Right lobe of liver (tissue), 6 donors: ENCODE data around the gene ZNF223. TPM values are rescaled to one million over a fixed set of nuclear protein-coding genes. Genes with fewer than 3 reads are reported as not detected.

Experiments used
- ATAC-seq, 4 donors: fragments of 200-7000 bp; cut with Tn5 transposase; one replicate each; pipeline ENCODE4 v1.9.1; 2020; ENCODE audit warnings: mild to moderate bottlenecking in 4 of 4, moderate library complexity in 4 of 4
- DNase-seq, 3 donors: peaks; one replicate each; pipeline ENCODE4 v3.0.0-alpha.2; 2020
- H3K27ac ChIP-seq, 3 donors: fragments of 200-600 bp; one replicate each; pipeline ENCODE4 v1.8.0; 2022
- H3K27me3 ChIP-seq, 2 donors: fragments of 200-600 bp; one replicate each; pipeline ENCODE4 v1.8.0; 2022
- H3K36me3 ChIP-seq, 4 donors: fragments of 200-600 bp; sonication (generic) in 1 of 4; one replicate each; pipeline versions ENCODE4 v1.5.1 to v1.8.0; 2017 to 2022; ENCODE audit warnings: control low read depth in 1 of 4
- H3K4me1 ChIP-seq, 4 donors: fragments of 200-600 bp; sonication (generic) in 1 of 4; one replicate each; pipeline versions ENCODE4 v1.5.1 to v1.8.0; 2017 to 2022; ENCODE audit warnings: control low read depth in 1 of 4
- H3K4me3 ChIP-seq, 3 donors: fragments of 200-600 bp; one replicate each; pipeline ENCODE4 v1.8.0; 2022
- H3K9me3 ChIP-seq, 4 donors: fragments of 200-600 bp; sonication (generic) in 1 of 4; one replicate each; pipeline versions ENCODE4 v1.5.1 to v1.8.0; 2017 to 2022; ENCODE audit warnings: control low read depth in 1 of 4
- POLR2A ChIP-seq: fragments of 450-650 bp; IDR thresholded peaks from one replicate; pipeline ENCODE4 v1.6.1; 2017; ENCODE audit warnings: antibody characterized with exemption, mild to moderate bottlenecking
- WGBS: methylation state at CpG from one replicate; pipeline ENCODE4 v1.1.6; 2018; ENCODE audit warnings: low coverage, low lambda C conversion rate; ENCODE audit not compliant: insufficient coverage; ENCODE audit errors: missing lambda C conversion rate; 5-methylcytosine and 5-hydroxymethylcytosine counted together
- intact Hi-C, 2 donors: fragments of 100-400 bp; cut with DNase I; formaldehyde crosslinking; loops; one replicate each; pipeline versions ENCODE4 v1.11.2 to v1.14.1; 2022
- total RNA-seq, 6 experiments: library from RNA; depleted of rRNA in 2 of 6; stranded (reverse); fragments of >200 nt in 2 of 6; fragmentation: NEBNext Ultra II Directional in 3 of 6; extraction: Animal tissue kit (Norgen Biotek cat#: 25700) in 3 of 6; gene quantifications; one replicate each; pipeline versions ENCODE4 v1.1.0 to v1.2.4, GENCODE V29; 2016 to 2023
- TF ChIP-seq, protein P1 (sequence below), 4 donors: fragments of 200-600 bp in 3 of 4; fragments of 450-650 bp in 1 of 4; IDR thresholded peaks; one replicate each; pipeline versions ENCODE4 v1.5.1 to v1.8.0; 2016 to 2022; ENCODE audit warnings: antibody characterized with exemption in 4 of 4, mild to moderate bottlenecking in 2 of 4
- donor health status: DM: no; HTN: yes; CAD: no.
- donor health status: DM: no; HTN: no; CAD: no.
- donor health status: DM: no; HTN: no; CAD: no.
- donor health status: DM: no; HTN: yes; CAD: no.
- donor health status: DM: no; HTN: yes; CAD: no.

The ZNF223 gene
- total RNA-seq, 6 experiments from 2014 or later = 0.80 to 2.4 (median 1.7) TPM

DNA sequence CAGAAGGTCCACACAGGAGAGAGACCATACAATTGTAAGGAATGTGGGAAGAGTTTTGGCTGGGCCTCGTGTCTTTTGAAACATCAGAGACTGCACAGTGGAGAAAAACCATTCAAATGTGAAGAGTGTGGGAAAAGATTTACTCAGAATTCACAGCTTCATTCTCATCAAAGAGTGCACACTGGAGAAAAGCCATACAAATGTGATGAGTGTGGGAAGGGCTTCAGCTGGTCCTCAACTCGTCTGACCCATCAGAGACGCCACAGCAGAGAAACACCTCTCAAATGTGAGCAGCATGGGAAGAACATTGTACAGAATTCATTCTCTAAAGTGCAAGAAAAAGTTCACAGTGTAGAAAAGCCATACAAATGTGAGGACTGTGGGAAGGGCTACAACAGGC, 55.9 kb downstream of the ZNF223 start:
- intact Hi-C loops = no loop called here
- H3K4me3 ChIP-seq = no peak overlapping the region
- DNase-seq (no peak), ATAC-seq (no peak)
- peaks cover 0 to 10% (median 0%) of the 10 kb centered on the region in 4 donors for H3K4me1 ChIP-seq
- H3K9me3 ChIP-seq = peaks cover 4 to 59% (median 19%) of the 10 kb centered on the region in 4 donors
- TF ChIP-seq, protein P1, sequence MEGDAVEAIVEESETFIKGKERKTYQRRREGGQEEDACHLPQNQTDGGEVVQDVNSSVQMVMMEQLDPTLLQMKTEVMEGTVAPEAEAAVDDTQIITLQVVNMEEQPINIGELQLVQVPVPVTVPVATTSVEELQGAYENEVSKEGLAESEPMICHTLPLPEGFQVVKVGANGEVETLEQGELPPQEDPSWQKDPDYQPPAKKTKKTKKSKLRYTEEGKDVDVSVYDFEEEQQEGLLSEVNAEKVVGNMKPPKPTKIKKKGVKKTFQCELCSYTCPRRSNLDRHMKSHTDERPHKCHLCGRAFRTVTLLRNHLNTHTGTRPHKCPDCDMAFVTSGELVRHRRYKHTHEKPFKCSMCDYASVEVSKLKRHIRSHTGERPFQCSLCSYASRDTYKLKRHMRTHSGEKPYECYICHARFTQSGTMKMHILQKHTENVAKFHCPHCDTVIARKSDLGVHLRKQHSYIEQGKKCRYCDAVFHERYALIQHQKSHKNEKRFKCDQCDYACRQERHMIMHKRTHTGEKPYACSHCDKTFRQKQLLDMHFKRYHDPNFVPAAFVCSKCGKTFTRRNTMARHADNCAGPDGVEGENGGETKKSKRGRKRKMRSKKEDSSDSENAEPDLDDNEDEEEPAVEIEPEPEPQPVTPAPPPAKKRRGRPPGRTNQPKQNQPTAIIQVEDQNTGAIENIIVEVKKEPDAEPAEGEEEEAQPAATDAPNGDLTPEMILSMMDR (IDR thresholded peaks at IDR 0.05) = no peak
- no peak for TF ChIP-seq POLR2A
- peaks cover 0 to 30% (median 10%) of the 10 kb centered on the region in 4 donors for H3K36me3 ChIP-seq
- no peak overlapping the region for H3K27ac ChIP-seq
- WGBS = 90% methylated on average over 3 of the region's 3 CpGs
- no peaks in the 10 kb centered on the region for H3K27me3 ChIP-seq

DNA sequence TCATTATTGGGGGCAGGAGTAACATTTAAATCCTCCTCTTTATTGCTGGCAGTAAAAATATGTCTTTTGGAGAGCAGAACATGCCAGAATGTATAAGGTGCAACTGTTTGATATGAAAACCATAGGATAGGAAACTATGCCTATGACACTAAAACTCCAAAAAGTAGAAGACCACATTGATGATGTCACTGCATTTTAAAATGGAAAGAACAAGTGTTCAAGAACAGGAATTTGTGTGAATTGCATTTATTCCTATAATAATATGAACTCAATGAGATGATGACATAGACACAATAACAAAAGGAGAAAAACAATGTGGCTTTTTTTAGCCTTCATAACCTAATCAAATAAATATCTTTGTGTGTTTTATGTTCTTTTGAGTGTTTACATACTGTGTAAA, 57.6 kb downstream of the ZNF223 start:
- Histone ChIP-seq H3K27ac (no peak overlapping the region), H3K4me3 (no peak overlapping the region), H3K4me1 (peaks cover 0 to 15% (median 3%) of the 10 kb centered on the region in 4 donors), H3K9me3 (peaks cover 0 to 53% (median 17%) of the 10 kb centered on the region in 4 donors), H3K27me3 (no peaks in the 10 kb centered on the region), H3K36me3 (peaks cover 0 to 15% (median 7%) of the 10 kb centered on the region in 4 donors)
- ATAC-seq (no peak), DNase-seq (no peak)
- intact Hi-C loops = no loop called here
- no peak for TF ChIP-seq POLR2A
- TF ChIP-seq, protein P1 (IDR thresholded peaks at IDR 0.05) = no peak

DNA sequence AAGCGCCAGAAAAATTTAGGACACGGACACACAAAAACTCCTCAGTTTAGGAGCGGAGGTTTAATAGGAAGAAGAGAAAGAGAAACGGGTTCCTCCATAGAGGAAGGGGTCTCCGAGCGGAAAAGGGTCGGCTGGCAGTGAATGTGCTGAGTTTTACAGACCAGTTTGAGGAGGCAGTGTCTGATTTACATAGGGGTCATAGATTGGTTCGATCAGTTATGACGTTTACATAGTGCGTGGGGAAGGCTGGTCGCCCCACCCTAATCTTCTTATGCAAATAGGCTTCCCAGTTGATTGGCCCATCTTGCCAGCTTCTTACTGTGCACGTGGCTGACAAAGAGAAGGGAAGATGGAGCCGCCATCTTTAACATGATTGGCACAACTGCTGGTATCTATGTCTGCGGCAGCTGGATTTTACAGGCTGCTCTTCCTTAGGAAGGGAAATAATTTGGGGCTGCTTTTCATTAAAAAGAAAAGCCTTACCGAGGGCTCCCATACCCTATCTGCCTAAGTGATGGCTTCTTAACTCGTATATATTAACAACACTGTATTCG, 60.2 kb downstream of the ZNF223 start:
- TF ChIP-seq, protein P1 (IDR thresholded peaks at IDR 0.05) = no peak
- no peak for TF ChIP-seq POLR2A
- DNase-seq (no peak), ATAC-seq (no peak)
- H3K27me3 ChIP-seq = no peaks in the 10 kb centered on the region
- WGBS = 21% methylated on average over 17 of the region's 17 CpGs
- peaks cover 0 to 15% (median 3%) of the 10 kb centered on the region in 4 donors for H3K4me1 ChIP-seq
- peak overlapping the region in 1 of 3 donors; percentile 50 for H3K4me3 ChIP-seq
- peaks cover 0 to 11% (median 2%) of the 10 kb centered on the region in 4 donors for H3K36me3 ChIP-seq
- intact Hi-C loops = no loop called here
- H3K27ac ChIP-seq = no peak overlapping the region
- H3K9me3 ChIP-seq = peaks cover 0 to 36% (median 10%) of the 10 kb centered on the region in 4 donors

DNA sequence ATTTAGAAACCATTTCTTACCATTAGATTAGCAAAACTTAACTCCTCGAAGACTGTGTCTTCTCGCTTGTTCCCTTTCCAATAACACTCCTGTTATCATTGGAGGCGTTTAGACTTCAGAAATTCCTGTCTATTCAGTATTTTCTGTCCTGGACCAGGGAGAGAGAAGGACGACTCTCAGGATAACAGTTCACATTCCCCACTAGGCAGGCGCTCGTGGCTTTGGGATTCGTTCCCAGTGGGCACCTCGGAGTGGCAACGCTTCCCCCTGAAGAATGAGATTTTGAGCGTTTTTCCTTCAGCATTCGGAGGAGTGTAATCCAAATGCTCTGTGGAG, 60.9 kb downstream of the ZNF223 start:
- Histone ChIP-seq H3K27me3 (no peaks in the 10 kb centered on the region), H3K9me3 (peaks cover 0 to 28% (median 9%) of the 10 kb centered on the region in 4 donors), H3K4me1 (peaks cover 0 to 15% (median 3%) of the 10 kb centered on the region in 4 donors), H3K27ac (no peak overlapping the region), H3K4me3 (peak overlapping the region; percentile 50 to 85 (median 84)), H3K36me3 (peaks cover 0 to 9% (median 4%) of the 10 kb centered on the region in 4 donors)
- DNase-seq = no peak
- WGBS = under 1% methylated on average over 11 of the region's 11 CpGs
- intact Hi-C loops = no loop called here
- peak in 2 of 4 donors; percentile 20 for ATAC-seq
- TF ChIP-seq POLR2A = no peak
- TF ChIP-seq, protein P1 (IDR thresholded peaks at IDR 0.05) = no peak
